AG09309 (cell line): Measurements from ENCODE around the gene SPG7.
"Not testable (repeated sequence)": the region's sequence is repeated elsewhere in the genome, so short reads cannot be mapped to it uniquely, and the experiment has no call there.

Experiments used
- DNase-seq: peaks from one replicate; pipeline ENCODE4 v3.0.0-alpha.2; 2010; ENCODE audit warnings: low read depth
- H3K4me3 ChIP-seq: 2 replicates; pipeline ENCODE4 v1.5.1; 2011; ENCODE audit warnings: mild to moderate bottlenecking, low read depth, low read length, moderate library complexity; ENCODE audit not compliant: control insufficient read depth
- CTCF ChIP-seq: IDR thresholded peaks from 2 replicates; pipeline ENCODE4 v1.5.1; 2011; ENCODE audit warnings: mild to moderate bottlenecking, low read depth, low read length, inconsistent platforms; ENCODE audit not compliant: insufficient read depth, control insufficient read depth; ENCODE audit errors: missing control alignments

The SPG7 gene

GRCh38 chr16:89567656-89568594, 59.7 kb downstream of the SPG7 start:
- no peak for DNase-seq
- TF ChIP-seq CTCF, result no peak

DNA sequence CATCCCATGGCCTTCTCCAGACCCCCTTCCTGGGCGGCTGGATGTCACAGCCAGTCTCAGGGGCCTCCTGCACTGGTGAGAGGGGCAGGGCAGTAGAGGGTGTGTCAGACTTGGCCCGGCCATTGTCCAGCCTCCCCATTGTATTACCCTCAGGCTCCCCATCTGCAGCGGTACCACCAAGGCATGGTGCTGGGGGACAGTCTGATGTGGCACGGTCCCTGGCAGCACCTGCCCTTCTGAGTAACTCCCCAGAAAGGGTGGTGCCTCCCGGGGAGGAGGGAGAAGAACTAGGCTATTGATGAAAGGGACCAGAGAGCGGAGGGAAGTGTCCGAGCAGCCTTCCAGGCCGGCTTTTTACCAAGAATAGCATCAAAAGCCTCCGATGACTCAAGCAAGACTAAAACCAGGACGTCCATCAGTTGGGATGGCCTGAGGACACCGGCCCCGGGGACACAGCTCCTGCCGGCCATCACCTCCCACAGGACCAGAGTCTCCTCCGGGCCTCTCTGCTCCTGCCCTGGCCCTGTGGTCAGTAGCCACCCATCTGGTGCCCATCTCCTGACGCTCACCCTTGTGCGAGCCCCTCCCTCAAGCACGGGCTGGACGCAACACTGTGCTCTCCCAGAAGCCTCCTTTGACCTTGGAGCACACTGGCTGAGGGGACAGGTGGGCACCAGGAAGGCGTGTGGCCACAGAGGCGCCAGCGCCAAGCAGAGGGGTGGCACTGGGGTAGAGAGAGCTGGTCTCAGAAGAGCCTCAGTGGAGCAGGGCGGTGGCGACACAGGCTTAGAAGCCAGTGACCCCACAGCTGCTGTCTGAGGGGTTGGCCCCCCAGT, 61.5 kb downstream of the SPG7 start:
- no peak for DNase-seq
- H3K4me3 ChIP-seq, result no peak overlapping the region
- TF ChIP-seq CTCF, result no peak

More at GRCh38 chr16:89567656-89568594, 59.7 kb downstream of the SPG7 start:
- H3K4me3 ChIP-seq, result no peak overlapping the region

- DNase-seq, result no peak
- TF ChIP-seq CTCF, result no peak
- H3K4me3 ChIP-seq, result no peak overlapping the region
Observed at GRCh38 chr16:89570342-89570923, 62.2 kb downstream of the SPG7 start.

DNA sequence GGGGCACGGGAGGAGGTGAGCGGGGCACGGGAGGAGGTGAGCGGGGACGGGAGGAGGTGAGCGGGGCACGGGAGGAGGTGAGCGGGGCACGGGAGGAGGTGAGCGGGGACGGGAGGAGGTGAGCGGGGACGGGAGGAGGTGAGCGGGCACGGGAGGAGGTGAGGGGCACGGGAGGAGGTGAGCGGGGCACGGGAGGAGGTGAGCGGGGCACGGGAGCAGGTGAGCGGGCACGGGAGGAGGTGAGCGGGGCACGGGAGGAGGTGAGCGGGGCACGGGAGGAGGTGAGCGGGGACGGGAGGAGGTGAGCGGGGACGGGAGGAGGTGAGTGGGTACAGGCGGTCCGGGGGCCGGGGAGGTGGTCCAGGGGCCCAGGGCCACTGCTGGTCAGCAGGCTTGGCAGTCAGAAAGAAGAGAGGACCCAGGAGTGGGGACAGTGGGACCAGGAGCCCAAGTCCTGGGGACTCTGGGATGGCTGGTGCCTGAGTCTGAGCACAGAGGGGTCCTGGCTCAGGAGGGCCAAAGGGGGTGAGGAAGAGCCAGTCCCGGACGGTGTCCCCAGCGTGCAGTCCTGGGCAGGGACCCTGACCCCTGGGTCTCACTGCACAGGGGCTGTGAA, 62.9 kb downstream of the SPG7 start:
- DNase-seq, H3K4me3 ChIP-seq: not testable (repeated sequence)

DNA sequence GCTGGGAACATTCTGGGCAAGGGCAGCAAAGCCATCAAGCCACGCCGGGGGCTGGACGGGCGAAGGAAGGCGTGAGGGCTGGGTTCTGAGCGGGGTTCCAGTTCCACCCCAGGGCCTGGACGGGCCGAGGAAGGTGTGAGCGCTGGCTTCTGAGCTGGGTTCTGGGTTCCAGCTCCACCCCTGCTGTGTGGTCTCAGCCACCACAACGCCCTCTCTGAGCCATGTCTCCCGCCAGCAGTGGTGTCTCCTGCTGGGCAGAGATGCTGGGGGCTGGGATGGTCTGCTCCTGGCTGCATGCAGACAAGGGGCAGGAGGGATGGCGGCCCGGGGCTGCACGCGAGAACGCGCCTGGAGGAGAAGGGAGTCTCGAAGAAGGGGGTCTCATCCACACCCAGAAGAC, 63.4 kb downstream of the SPG7 start:
- no peak overlapping the region for H3K4me3 ChIP-seq
- DNase-seq, result no peak
- TF ChIP-seq CTCF, result no peak

- no peak for DNase-seq
- no peak for TF ChIP-seq CTCF
- H3K4me3 ChIP-seq, result no peak overlapping the region
Observed at GRCh38 chr16:89572073-89572484, 63.9 kb downstream of the SPG7 start.
